Heart left ventricle (tissue), 16 donors: ENCODE measurements around the gene ABCC5. TPM values are rescaled to one million over a fixed set of nuclear protein-coding genes. Genes with fewer than 3 reads are reported as not detected.

Experiments used
- ATAC-seq, 4 donors: fragments of 200-7000 bp; cut with Tn5 transposase; one replicate each; pipeline ENCODE4 v1.9.1; 2020 to 2022; ENCODE audit warnings: moderate library complexity in 4 of 4, mild to moderate bottlenecking in 3 of 4, moderate number of reproducible peaks in 1 of 4
- DNase-seq, 5 donors: peaks; one replicate each; pipeline ENCODE4 v3.0.0-alpha.2; 2020
- H3K27ac ChIP-seq, 12 donors: fragments of 200-600 bp; sonication (generic) in 4 of 12; one replicate each; pipeline versions ENCODE4 v1.5.0 to v1.8.0; 2016 to 2022; ENCODE audit warnings: mild to moderate bottlenecking in 2 of 12
- H3K27me3 ChIP-seq, 9 donors: fragments of 200-600 bp; sonication (generic) in 2 of 9; one replicate each; pipeline versions ENCODE4 v1.5.1 to v1.8.0; 2016 to 2022; ENCODE audit warnings: mild to moderate bottlenecking in 3 of 9
- H3K36me3 ChIP-seq, 9 donors: fragments of 200-600 bp; sonication (generic) in 2 of 9; one replicate each; pipeline versions ENCODE4 v1.5.0 to v1.8.0; 2018 to 2022; ENCODE audit warnings: mild to moderate bottlenecking in 2 of 9
- H3K4me1 ChIP-seq, 12 donors: fragments of 200-600 bp; sonication (generic) in 4 of 12; one replicate each; pipeline versions ENCODE4 v1.5.0 to v1.8.0; 2016 to 2022; ENCODE audit warnings: mild to moderate bottlenecking in 3 of 12
- H3K4me3 ChIP-seq, 12 donors: fragments of 200-600 bp; sonication (generic) in 4 of 12; one replicate each; pipeline versions ENCODE4 v1.5.0 to v1.8.0; 2017 to 2022; ENCODE audit warnings: mild to moderate bottlenecking in 9 of 12, moderate library complexity in 4 of 12
- H3K9me3 ChIP-seq, 12 donors: fragments of 200-600 bp; sonication (generic) in 4 of 12; one replicate each; pipeline versions ENCODE4 v1.5.0 to v1.8.0; 2016 to 2022; ENCODE audit warnings: mild to moderate bottlenecking in 1 of 12
- CTCF ChIP-seq, 12 donors: fragments of 200-600 bp; sonication (generic) in 4 of 12; IDR thresholded peaks; one replicate each; pipeline versions ENCODE4 v1.5.0 to v1.8.0; 2018 to 2022; ENCODE audit warnings: antibody characterized with exemption in 12 of 12, mild to moderate bottlenecking in 5 of 12
- POLR2A ChIP-seq, 2 donors: fragments of 450-650 bp; IDR thresholded peaks; one replicate each; pipeline ENCODE4 v1.6.1; 2017; ENCODE audit warnings: antibody characterized with exemption in 2 of 2, mild to moderate bottlenecking in 2 of 2, moderate library complexity in 2 of 2
- WGBS, 4 donors: extraction: QIAGEN DNeasy Blood & Tissue Kit in 2 of 4; methylation state at CpG; one replicate each; pipeline versions ENCODE4 v1.1.5 to v1.1.7; 2013 to 2018; 5-methylcytosine and 5-hydroxymethylcytosine counted together
- intact Hi-C, 10 donors: fragments of 100-400 bp; cut with DNase I; formaldehyde crosslinking; loops; one replicate each; pipeline versions ENCODE4 v1.11.1 to v1.14.2; 2022
- microRNA counts, 2 donors: library from miRNA; unstranded; fragments of <30 nt; microRNA quantifications; one replicate each; lab custom pipeline; 2016
- microRNA-seq, 4 donors: library from miRNA; unstranded; fragments of <30 nt; microRNA quantifications; one replicate each; pipeline versions ENCODE4 to v1.2.0, GENCODE V29; 2017 to 2020
- polyA plus RNA-seq, 2 donors: library from polyadenylated mRNA; stranded (reverse); fragments of 200-250 nt; gene quantifications; one replicate each; pipeline ENCODE4 v1.2.3, GENCODE V29; 2013
- total RNA-seq, 9 donors: library from RNA; depleted of rRNA in 2 of 9; stranded (reverse); fragments of >200 nt in 2 of 9; fragmentation: NEBNext Ultra II Directional in 3 of 9; extraction: Animal tissue kit (Norgen Biotek cat#: 25700) in 3 of 9; gene quantifications; one replicate each; pipeline versions ENCODE4 v1.1.0 to v1.2.4, GENCODE V29; 2016 to 2023
- donor health status: ischemic (EF 13 %, LVEDD 7.1; RV severe dilation, severe dysfunction).
- donor health status: healthy with polysubstance abuse.
- donor health status: DM: no; HTN: yes; CAD: no.
- donor health status: DM: no; HTN: no; CAD: no.
- donor health status: ischemic (EF 25% LVEDD 6.9; RV normal size, moderate dysfunction).
- donor health status: ischemic (EF 25% LVEDD 5.7; RV mildly dilated, moderate dysfunction).
- donor health status: healthy.
- donor health status: DM: yes; HTN: yes; CAD: no.
- donor health status: ischemic (EF 35%, LVEDD 5.7; RV mildly dilated, moderate dysfunction).
- donor health status: nonischemic (EF 11% LVEDD 7.7; RV severe dilation, severe dysfunction).
- donor health status: DM: yes; HTN: yes; CAD: no.
- donor health status: PGD.
- donor health status: ischemic (EF 29% LVEDD 5.4; RV normal size, mild dysfunction).
- donor health status: nonischemic (EF 23%, LVEDD 6.1; RV moderate dilation, normal function).

The ABCC5 gene
- total and polyA plus RNA-seq, 11 donors = 16.4 to 61.7 (median 32.6) TPM

GRCh38 chr3:183871541-183871940, 146.1 kb downstream of the ABCC5 start:
- ATAC-seq (no peak), DNase-seq (no peak)
- no peaks in the 10 kb centered on the region for H3K9me3 ChIP-seq
- H3K27ac ChIP-seq = no peak overlapping the region
- no peak overlapping the region for H3K4me3 ChIP-seq
- H3K27me3 ChIP-seq = no peaks in the 10 kb centered on the region
- intact Hi-C loops = loop anchor here in 1 of 10 donors (10.0 kb wide), 1 partner anchor 397 kb away; no protein-coding TSS in a partner anchor
- 66 to 74% (median 72%) methylated on average over 2 of the region's 2 CpGs for WGBS, 4 donors
- peaks cover 0 to 26% (median 13%) of the 10 kb centered on the region in 9 donors for H3K36me3 ChIP-seq
- peaks cover 0 to 53% (median 0%) of the 10 kb centered on the region in 12 donors for H3K4me1 ChIP-seq
- TF ChIP-seq CTCF (IDR thresholded peaks at IDR 0.05) (no peak), POLR2A (IDR thresholded peaks at IDR 0.05) (no peak)

DNA sequence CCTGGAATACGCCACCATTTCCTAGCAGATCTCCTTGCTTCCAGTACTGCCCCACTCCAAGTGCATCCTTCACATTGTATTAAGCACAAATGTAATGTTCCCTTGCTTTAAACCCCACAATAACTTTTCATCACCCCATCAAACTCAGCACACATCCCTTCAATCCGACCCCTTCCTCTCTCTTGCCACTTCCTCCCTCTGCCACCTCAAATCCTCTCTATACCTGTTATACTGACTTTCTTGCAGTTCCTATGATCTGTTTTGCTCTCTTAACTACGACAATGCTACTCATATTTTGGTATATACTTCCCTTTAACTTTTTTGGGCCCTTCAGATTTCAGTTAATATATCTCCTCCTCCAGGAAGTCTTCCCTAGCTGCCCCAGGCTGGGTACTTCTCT, 147.1 kb downstream of the ABCC5 start:
- Histone ChIP-seq H3K27ac (no peak overlapping the region), H3K4me1 (peaks cover 0 to 43% (median 0%) of the 10 kb centered on the region in 12 donors), H3K27me3 (no peaks in the 10 kb centered on the region), H3K36me3 (peaks cover 0 to 28% (median 22%) of the 10 kb centered on the region in 9 donors), H3K9me3 (no peaks in the 10 kb centered on the region), H3K4me3 (no peak overlapping the region)
- ATAC-seq (no peak), DNase-seq (no peak)
- intact Hi-C loops = loop anchor here in 1 of 10 donors (10.0 kb wide), 1 partner anchor 396 kb away; no protein-coding TSS in a partner anchor
- TF ChIP-seq POLR2A (IDR thresholded peaks at IDR 0.05) (no peak), CTCF (IDR thresholded peaks at IDR 0.05) (no peak)
- 88 to 98% (median 94%) methylated on average over 3 of the region's 3 CpGs for WGBS, 4 donors

MicroRNA genes within 50 kb of the gene (microRNA counts, 767-probe panel; counts per million panel counts)
- 0 to 71.6 counts per million in 2 donors for microRNA hsa-miR-4448 (lab: Ali Mortazavi, UCI)

Small RNA genes within 50 kb of the gene (microRNA-seq; reads per million reads assigned to microRNA genes)
- 0 reads per million in 4 donors for gene MIR4448

Other genes with a start within 250 kb of the ABCC5 start
- 1 to 10 TPM; 1.6 to 6.6 (median 2.3) TPM for gene MAP6D1, start 192.3 kb downstream of the ABCC5 start, total RNA-seq
- under 1 TPM in 1 of 2 donors, not detected in 1; 0.46 TPM for gene MAP6D1, start 192.3 kb downstream of the ABCC5 start, polyA plus RNA-seq
- gene PARL, start 133.0 kb downstream of the ABCC5 start, total RNA-seq = 10 to 100 TPM; 37.9 to 62.2 (median 53.8) TPM
- gene PARL, start 133.0 kb downstream of the ABCC5 start, polyA plus RNA-seq = 10 to 100 TPM; 40.5 to 86.9 TPM
- gene HTR3D, start 13.9 kb upstream of the ABCC5 start, total RNA-seq = not detected
- gene HTR3D, start 13.9 kb upstream of the ABCC5 start, polyA plus RNA-seq = not detected
- gene HTR3C, start 35.2 kb upstream of the ABCC5 start, total RNA-seq = not detected
- not detected for gene HTR3C, start 35.2 kb upstream of the ABCC5 start, polyA plus RNA-seq
- gene HTR3E, start 79.2 kb upstream of the ABCC5 start, total RNA-seq = not detected
- gene HTR3E, start 79.2 kb upstream of the ABCC5 start, polyA plus RNA-seq = not detected
- 10 to 100 TPM; 24.5 to 39.0 (median 30.9) TPM for gene EIF2B5, start 117.5 kb upstream of the ABCC5 start, total RNA-seq
- gene EIF2B5, start 117.5 kb upstream of the ABCC5 start, polyA plus RNA-seq = 10 to 100 TPM; 28.5 to 58.2 TPM
- gene DVL3, start 137.5 kb upstream of the ABCC5 start, total RNA-seq = 10 to 100 TPM; 53.4 to 94.2 (median 70.9) TPM
- gene DVL3, start 137.5 kb upstream of the ABCC5 start, polyA plus RNA-seq = 10 to 100 TPM; 36.3 to 59.8 TPM
- gene AP2M1, start 157.0 kb upstream of the ABCC5 start, total RNA-seq = 100 to 1,000 TPM; 225 to 400 (median 337) TPM
- gene AP2M1, start 157.0 kb upstream of the ABCC5 start, polyA plus RNA-seq = 100 to 1,000 TPM; 291 to 431 TPM
- 10 to 100 TPM; 58.2 to 81.9 (median 69.2) TPM for gene ABCF3, start 168.3 kb upstream of the ABCC5 start, total RNA-seq
- gene ABCF3, start 168.3 kb upstream of the ABCC5 start, polyA plus RNA-seq = 10 to 100 TPM; 63.4 to 80.5 TPM
- not detected for gene VWA5B2, start 211.7 kb upstream of the ABCC5 start, total RNA-seq
- under 1 TPM in 1 of 2 donors, not detected in 1; 0.11 TPM for gene VWA5B2, start 211.7 kb upstream of the ABCC5 start, polyA plus RNA-seq
- gene ALG3, start 231.1 kb upstream of the ABCC5 start, total RNA-seq = 10 to 100 TPM; 10.9 to 49.1 (median 17.0) TPM
- 10 to 100 TPM; 15.5 to 68.1 TPM for gene ALG3, start 231.1 kb upstream of the ABCC5 start, polyA plus RNA-seq
- 1 to 10 TPM in 7 of 9 donors, under 1 TPM in 2; 0.66 to 4.2 (median 2.1) TPM for gene EEF1AKMT4, start 231.8 kb upstream of the ABCC5 start, total RNA-seq
- gene EEF1AKMT4, start 231.8 kb upstream of the ABCC5 start, polyA plus RNA-seq = 10 to 100 TPM in 1 of 2 donors, 1 to 10 TPM in 1; 1.9 to 16.7 TPM
- under 1 TPM in 4 of 9 donors, not detected in 5; 0.17 to 0.37 (median 0.29) TPM for gene CAMK2N2, start 243.7 kb upstream of the ABCC5 start, total RNA-seq
- gene CAMK2N2, start 243.7 kb upstream of the ABCC5 start, polyA plus RNA-seq = under 1 TPM in 1 of 2 donors, not detected in 1; 0.14 TPM